Muscle layer of colon (tissue), 2 donors: ENCODE data around the gene KRTAP4-2.

Source experiments
- H3K27ac ChIP-seq: one replicate; pipeline ENCODE4 v1.7.0; 2013; ENCODE audit warnings: low read depth, mild to moderate bottlenecking, low read length, moderate library complexity
- H3K27me3 ChIP-seq, 2 donors: one replicate each; pipeline ENCODE4 v1.7.0; 2013; ENCODE audit warnings: low read length in 2 of 2, mild to moderate bottlenecking in 2 of 2; ENCODE audit not compliant: insufficient read depth in 2 of 2, control insufficient read depth in 1 of 2
- H3K36me3 ChIP-seq: one replicate; pipeline ENCODE4 v1.7.0; 2013; ENCODE audit warnings: mild to moderate bottlenecking, low read length; ENCODE audit not compliant: insufficient read depth
- H3K4me1 ChIP-seq: one replicate; pipeline ENCODE4 v1.7.0; 2013; ENCODE audit warnings: mild to moderate bottlenecking, low read length; ENCODE audit not compliant: insufficient read depth
- H3K4me3 ChIP-seq, 2 donors: one replicate each; pipeline ENCODE4 v1.7.0; 2013; ENCODE audit warnings: low read length in 2 of 2, low read depth in 1 of 2, mild to moderate bottlenecking in 1 of 2, moderate library complexity in 1 of 2
- H3K9ac ChIP-seq: one replicate; pipeline ENCODE4 v1.7.0; 2013; ENCODE audit warnings: low read length
- H3K9me3 ChIP-seq: one replicate; pipeline ENCODE4 v1.7.0; 2013; ENCODE audit warnings: mild to moderate bottlenecking, low read length
- donor health status: abdominal sarcoma.
- donor health status: Adenocarcinoma of cecum.

The KRTAP4-2 gene

DNA sequence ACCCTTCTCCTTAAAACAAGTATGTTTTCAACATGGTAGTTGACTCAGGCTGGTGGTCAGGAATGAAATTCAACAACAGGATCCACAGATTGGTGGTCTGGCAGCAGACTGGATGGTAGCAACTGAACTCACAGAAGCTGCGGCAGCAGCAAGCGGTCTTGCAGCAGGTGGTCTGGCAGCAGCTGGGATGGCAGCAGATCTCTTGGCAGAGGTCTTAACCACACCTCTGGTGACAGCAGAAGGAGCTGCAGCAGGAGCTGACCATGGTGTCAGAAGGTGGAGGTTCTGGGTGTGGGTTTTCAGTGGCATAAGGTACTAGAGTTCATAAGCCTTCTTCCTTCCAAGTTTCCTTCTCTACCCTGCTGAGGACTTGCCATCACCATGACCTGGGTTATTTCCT, 8.9 kb upstream of the KRTAP4-2 start:
- no peak overlapping the region for H3K9ac ChIP-seq
- no peak overlapping the region for H3K27ac ChIP-seq
- no peaks in the 10 kb centered on the region for H3K9me3 ChIP-seq

DNA sequence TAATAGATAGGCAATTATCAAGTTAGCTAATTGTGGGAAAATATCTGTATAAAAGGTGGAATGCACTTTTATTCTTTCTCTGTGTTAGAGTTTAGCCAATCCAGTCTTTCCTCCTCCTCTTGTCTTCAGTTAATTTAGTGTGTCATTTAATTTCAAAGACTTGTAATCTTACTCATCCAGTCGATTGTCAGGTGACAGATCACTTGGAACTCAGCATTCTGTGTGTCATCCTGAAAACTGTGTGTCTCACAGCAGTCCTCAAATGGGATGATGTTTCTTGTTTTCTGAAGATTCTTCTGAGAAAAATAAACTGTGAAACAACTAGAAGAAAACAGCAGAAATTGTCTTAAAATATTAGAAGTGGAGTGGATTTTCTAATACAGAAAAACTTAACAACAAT, 7.0 kb upstream of the KRTAP4-2 start:
- no peak overlapping the region for H3K9ac ChIP-seq
- H3K27me3 ChIP-seq: peaks cover 0 to 1% of the 10 kb centered on the region in 2 donors
- no peaks in the 10 kb centered on the region for H3K4me1 ChIP-seq

More for the DNA sequence above, 8.9 kb upstream of the KRTAP4-2 start:
- Histone ChIP-seq H3K4me1 (no peaks in the 10 kb centered on the region), H3K36me3 (no peaks in the 10 kb centered on the region), H3K4me3 (no peak overlapping the region), H3K27me3 (peaks cover 0 to 4% of the 10 kb centered on the region in 2 donors)

DNA sequence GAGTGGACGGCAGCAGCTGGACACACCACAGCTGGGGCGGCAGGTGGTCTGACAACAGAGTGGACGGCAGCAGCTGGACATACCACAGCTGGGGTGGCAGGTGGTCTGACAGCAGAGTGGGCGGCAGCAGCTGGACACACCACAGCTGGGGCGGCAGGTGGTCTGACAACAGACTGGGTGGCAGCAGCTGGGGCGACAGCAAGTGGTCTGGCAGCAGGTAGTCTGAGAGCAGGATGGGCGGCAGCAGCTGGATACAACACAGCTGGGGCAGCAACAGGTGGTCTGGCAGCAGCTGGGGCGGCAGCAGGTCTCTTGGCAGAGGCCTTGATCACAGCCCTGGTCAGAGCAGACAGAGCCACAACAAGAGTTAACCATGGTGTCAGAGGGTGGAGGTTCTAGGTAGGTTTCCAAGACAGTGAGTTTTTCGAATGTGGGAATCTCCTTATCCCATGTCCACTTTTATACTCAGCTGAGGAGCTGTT, 6.5 kb upstream of the KRTAP4-2 start, which contains the start of gene KRTAP4-1:
TSS of gene KRTAP4-1 (minus strand) at position 432 of the 482 bp plus-strand sequence. CDS start at position 375, 57 bp downstream.
- no peaks in the 10 kb centered on the region for H3K4me1 ChIP-seq
- H3K27ac ChIP-seq: no peak within 1 kb of the TSS
- no peaks in the 10 kb centered on the region for H3K27me3 ChIP-seq
- H3K4me3 ChIP-seq: no peak within 1 kb of the TSS
- H3K9me3 ChIP-seq: no peaks in the 10 kb centered on the region
- H3K36me3 ChIP-seq: no peaks in the 10 kb centered on the region
- H3K9ac ChIP-seq: no peak within 1 kb of the TSS

More for the DNA sequence above, 7.0 kb upstream of the KRTAP4-2 start:
- Histone ChIP-seq H3K36me3 (no peaks in the 10 kb centered on the region), H3K4me3 (no peak overlapping the region), H3K9me3 (no peaks in the 10 kb centered on the region), H3K27ac (no peak overlapping the region)

DNA sequence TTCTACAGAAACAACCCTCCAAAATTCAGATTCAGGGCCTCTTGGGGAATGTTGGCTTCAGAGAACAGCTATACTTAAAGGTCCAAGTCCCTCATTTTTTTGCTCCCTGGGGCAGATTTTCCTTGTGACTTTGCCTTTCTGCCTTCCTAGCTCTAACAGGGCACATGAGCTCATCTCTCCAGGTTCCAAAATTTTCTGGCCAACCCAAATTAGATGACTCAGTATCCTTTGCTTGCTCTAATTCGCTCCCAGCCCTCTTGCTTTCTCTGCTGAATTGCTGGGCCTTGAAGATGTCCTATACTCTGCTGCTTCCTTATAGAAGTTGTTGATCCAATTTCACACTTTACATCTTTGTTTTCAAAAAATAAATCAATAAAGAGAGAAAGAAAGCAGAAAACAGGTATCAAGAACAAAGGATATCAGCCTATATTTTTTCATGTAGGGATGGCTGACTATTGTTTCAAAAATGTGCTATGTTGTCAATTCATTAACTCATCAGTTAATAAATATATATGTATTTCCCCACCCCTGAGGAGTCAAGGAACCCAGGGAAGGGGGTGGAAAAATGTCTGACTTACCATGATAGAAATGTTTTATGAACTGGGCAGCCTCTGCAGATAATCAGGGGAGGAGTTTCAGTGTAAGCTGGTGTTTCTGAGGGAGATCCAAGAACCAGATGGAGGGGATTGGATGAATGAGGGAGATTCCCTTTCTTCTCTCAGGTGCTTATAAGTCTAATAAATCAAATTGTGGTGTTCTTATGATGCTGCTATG, 1.0 kb upstream of the KRTAP4-2 start:
- H3K4me3 ChIP-seq: no peak overlapping the region
- H3K36me3 ChIP-seq: no peaks in the 10 kb centered on the region
- H3K27me3 ChIP-seq: no peaks in the 10 kb centered on the region
- H3K9ac ChIP-seq: no peak overlapping the region
- H3K9me3 ChIP-seq: no peaks in the 10 kb centered on the region
- H3K27ac ChIP-seq: no peak overlapping the region
- no peaks in the 10 kb centered on the region for H3K4me1 ChIP-seq

DNA sequence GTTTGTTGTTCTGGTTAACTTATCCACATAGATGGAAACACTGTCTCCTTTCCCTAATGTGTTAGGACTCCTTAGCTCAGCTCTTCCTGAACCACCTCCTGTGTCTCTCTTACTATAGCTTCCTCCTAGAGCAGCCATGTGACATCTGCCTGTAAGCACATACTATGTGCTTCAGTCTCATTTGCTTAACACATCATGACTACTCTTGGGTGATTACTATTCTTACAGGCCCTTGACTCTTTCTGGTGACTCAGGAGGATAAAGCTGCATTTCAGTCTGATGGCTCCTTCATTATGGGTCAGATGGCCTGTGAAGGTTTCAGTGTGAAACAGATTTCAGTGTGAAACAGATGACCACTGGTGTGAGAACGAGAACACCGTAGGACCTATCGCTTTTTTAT, 320 bp upstream of the KRTAP4-2 start:
- H3K36me3 ChIP-seq: no peaks in the 10 kb centered on the region

DNA sequence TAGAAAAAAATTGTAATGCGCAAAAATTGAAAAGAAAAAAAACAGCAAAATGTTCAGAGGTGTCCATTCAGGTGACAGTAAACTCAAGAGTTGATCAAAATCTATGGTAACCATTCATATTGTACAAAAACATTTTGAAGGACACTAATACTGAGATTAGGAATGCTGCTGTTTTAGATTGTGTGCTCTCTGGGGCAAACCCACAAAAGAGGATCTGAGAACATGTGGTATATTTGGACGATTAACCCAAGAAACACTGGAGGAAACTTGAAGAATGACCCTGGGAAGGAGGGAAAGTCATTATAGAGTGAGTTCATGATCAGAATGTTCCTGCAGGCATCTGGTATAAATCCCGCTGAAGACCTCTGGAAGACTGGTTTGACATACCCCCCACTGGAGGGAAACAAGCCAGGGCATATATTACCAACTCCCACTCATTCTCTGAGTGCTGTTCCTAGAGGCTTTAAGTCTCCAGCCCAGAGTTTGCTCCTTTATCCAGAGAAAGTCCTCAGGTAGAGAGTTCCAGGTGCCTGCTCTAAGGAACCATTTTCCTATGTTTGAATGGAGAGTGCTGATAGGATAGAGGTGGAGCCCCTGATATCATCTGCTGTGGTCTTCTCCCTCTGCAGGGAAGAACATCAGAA, 1.2 kb downstream of the KRTAP4-2 start:
- Histone ChIP-seq H3K36me3 (no peaks in the 10 kb centered on the region), H3K27me3 (no peaks in the 10 kb centered on the region), H3K27ac (no peak overlapping the region)

More for the DNA sequence above, 320 bp upstream of the KRTAP4-2 start:
- Histone ChIP-seq H3K4me3 (no peak overlapping the region), H3K9ac (no peak overlapping the region), H3K4me1 (no peaks in the 10 kb centered on the region), H3K27me3 (no peaks in the 10 kb centered on the region), H3K9me3 (no peaks in the 10 kb centered on the region), H3K27ac (no peak overlapping the region)

DNA sequence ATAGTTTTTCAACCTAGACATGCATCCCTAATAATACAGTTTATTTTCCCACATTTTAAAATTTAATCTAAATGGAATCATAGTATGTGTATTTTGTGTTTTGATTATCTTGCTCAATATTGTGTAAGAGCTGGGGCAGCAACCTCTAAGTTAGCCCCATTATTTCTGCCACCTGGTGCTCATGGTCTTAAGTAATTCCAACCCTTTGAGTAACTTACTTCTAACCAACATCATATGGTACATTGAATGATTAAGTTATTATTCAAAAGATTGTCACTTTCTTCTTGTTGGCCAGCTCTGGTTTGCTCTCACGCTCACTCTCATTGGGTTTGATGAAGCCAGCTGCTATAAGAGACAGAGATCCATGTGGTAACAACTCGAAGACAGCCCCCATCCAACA, 6.1 kb downstream of the KRTAP4-2 start:
- Histone ChIP-seq H3K36me3 (no peaks in the 10 kb centered on the region), H3K27me3 (no peaks in the 10 kb centered on the region), H3K27ac (no peak overlapping the region), H3K4me1 (no peaks in the 10 kb centered on the region), H3K9ac (no peak overlapping the region), H3K4me3 (no peak overlapping the region), H3K9me3 (no peaks in the 10 kb centered on the region)

More for the DNA sequence above, 1.2 kb downstream of the KRTAP4-2 start:
- Histone ChIP-seq H3K9me3 (no peaks in the 10 kb centered on the region), H3K4me1 (no peaks in the 10 kb centered on the region), H3K4me3 (no peak overlapping the region), H3K9ac (no peak overlapping the region)

DNA sequence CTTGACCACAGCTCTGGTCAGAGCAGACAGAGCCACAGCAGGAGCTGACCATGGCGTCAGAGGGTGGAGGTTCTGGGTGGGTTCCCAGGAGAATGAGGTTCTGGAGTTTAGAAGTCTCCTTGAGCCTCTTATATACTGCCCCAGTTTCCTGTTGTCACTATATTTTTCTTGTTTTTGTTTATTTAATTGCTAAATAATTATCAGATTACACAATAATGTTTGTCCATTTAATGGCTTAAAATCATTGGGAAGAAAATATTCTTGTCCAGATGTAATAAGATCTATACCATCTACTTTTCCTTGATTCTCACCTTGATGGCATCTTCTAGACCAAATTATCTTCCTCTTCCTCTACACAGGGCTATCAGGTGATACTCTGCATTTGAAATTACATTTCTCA, 9.9 kb downstream of the KRTAP4-2 start, which contains the start of gene KRTAP4-3:
TSS of gene KRTAP4-3 (minus strand) at position 101 of the 400 bp plus-strand sequence. CDS start at position 52, 49 bp downstream.
- Histone ChIP-seq H3K27me3 (no peaks in the 10 kb centered on the region), H3K4me1 (no peaks in the 10 kb centered on the region), H3K9ac (no peak within 1 kb of the TSS), H3K36me3 (no peaks in the 10 kb centered on the region), H3K9me3 (no peaks in the 10 kb centered on the region), H3K4me3 (no peak within 1 kb of the TSS), H3K27ac (no peak within 1 kb of the TSS)

DNA sequence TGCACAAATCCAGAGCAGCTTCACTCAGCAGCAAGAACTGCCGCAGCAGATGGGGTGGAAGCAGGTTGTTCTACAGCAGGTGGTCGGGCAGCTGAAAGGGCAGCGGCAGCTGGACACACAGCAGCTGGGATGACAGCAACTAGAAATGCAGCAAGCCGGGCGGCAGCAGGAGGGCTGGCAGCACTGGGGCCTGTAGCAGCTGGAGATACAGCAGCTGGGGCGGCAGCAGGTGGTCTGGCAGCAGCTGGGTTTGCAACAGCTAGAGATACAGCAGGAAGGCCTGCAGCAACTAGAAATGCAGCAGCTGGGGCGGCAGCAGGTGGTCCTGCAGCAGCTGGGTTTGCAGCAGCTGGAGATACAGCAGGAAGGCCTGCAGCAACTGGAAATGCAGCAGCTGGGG, 10.5 kb downstream of the KRTAP4-2 start:
- Histone ChIP-seq H3K9me3 (no peaks in the 10 kb centered on the region), H3K36me3 (no peaks in the 10 kb centered on the region), H3K4me3 (no peak overlapping the region), H3K9ac (no peak overlapping the region), H3K4me1 (no peaks in the 10 kb centered on the region), H3K27me3 (no peaks in the 10 kb centered on the region), H3K27ac (no peak overlapping the region)

DNA sequence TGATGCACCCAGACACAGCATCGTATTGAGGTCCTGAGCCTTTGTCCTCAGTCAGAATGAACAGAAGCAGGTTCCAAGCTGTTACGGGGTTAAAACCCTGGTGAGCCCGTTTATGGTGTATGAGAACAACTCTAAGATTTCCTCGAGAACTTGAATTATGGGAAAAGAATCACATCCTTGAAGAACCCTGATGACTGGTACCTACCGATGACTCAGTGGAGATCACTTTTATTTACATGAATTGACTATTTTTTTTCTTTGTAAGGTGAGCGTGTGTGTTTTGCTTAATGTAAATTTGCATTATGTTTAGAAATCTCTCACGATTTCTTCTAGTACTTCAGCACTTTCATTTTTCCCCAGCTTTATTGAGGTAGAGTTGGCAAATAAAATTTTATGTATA, 14.2 kb downstream of the KRTAP4-2 start:
- Histone ChIP-seq H3K27ac (no peak overlapping the region), H3K4me1 (no peaks in the 10 kb centered on the region), H3K36me3 (no peaks in the 10 kb centered on the region), H3K4me3 (no peak overlapping the region), H3K9ac (no peak overlapping the region), H3K27me3 (no peaks in the 10 kb centered on the region), H3K9me3 (no peaks in the 10 kb centered on the region)

DNA sequence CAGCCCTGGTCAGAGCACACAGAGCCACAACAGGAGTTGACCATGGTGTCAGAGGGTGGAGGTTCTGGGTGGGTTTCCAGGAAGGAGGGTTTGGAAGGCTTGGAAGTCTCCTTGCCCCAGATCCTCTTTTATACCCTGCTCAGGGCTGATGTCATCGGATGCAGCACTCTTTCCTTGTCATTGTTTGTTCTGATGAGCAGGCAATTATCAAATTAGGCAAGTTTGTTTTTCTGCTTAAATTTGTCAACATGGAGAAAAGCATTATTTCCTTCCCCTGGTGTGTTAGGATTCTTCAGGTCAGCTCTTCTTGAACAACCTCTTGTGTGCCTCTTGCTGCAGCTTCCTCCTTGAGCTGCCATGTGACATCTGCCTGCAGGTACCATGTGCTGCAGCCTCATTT, 17.4 kb downstream of the KRTAP4-2 start, which contains the start of gene KRTAP4-4:
TSS of gene KRTAP4-4 (minus strand) at position 101 of the 400 bp plus-strand sequence. CDS start at position 44, 57 bp downstream.
- Histone ChIP-seq H3K4me1 (no peaks in the 10 kb centered on the region), H3K36me3 (no peaks in the 10 kb centered on the region), H3K9me3 (no peaks in the 10 kb centered on the region), H3K27me3 (no peaks in the 10 kb centered on the region), H3K9ac (no peak within 1 kb of the TSS), H3K27ac (no peak within 1 kb of the TSS), H3K4me3 (no peak within 1 kb of the TSS)
